NCI-H1105 treated with DMSO at 0.1 percent for 48 hours (cell line): ENCODE data around the gene ZKSCAN2.

Source experiments
- DNase-seq: peaks from one replicate; lab custom pipeline; 2025; lab: John Stamatoyannopoulos, UW

Gene ZKSCAN2

DNA sequence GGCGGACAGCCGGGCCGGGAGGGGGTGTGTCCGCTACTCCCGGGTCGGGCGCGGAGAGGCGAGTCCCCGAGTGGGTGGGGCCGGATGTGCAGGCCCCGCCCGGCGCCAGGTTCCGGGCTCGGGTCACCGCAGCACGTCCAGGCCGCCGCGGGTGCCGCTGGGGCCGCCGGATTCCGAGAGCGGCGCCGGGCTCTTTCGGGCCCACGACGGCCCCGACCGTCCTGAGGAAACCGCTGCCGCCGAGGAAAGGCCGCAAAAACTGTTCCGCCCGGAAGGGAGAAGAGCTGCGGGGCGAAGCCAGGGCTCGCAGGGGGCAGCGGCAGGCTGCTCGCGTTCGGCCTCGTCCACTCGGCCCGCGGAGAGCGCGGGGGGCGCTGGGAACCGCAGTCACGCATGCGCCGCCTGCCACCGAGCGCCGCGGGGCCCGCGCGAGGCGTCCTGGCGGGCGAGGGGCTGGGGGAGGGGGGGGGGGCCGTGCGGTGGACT, at the start of gene ZKSCAN2:
Gene ZKSCAN2 (minus strand): TSS at position 376 of the 486 bp plus-strand sequence. CDS start 718 bp downstream, outside the sequence.
- DNase-seq = peak; percentile 69

GRCh38 chr16:25299792-25300590, 42.3 kb upstream of the ZKSCAN2 start:
- DNase-seq = no peak

GRCh38 chr16:25298165-25298872, 40.7 kb upstream of the ZKSCAN2 start:
- no peak for DNase-seq

DNA sequence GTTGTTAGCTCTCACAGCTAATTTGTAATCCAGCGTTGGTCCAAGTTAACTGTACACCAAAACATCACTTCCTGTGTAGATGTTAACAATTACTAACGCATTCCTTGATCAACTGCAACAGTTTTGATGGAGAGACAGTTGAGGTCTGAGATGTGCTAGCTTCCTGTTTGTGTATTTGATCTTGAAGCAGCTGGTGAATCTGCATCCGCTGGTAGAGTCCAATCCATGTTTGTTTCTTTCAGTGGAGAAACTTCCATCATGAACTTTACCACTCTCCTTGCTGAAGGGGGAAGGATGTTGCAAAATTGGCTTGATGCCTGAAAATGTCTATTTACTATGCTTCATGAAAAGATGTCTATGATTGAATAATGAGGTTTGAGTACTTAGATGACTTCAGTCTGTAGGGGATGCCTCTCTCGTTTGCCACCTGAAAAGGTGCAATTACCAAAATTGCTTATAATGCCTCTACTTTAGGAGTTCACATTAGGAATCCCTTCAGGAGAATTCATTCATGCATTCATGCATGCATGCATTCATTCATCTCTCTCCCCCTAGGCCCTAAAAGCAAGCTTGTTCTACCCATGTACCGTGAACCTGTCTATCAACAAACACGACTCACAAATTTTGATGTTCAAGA, 39.6 kb upstream of the ZKSCAN2 start:
- DNase-seq = peak; percentile 26

DNA sequence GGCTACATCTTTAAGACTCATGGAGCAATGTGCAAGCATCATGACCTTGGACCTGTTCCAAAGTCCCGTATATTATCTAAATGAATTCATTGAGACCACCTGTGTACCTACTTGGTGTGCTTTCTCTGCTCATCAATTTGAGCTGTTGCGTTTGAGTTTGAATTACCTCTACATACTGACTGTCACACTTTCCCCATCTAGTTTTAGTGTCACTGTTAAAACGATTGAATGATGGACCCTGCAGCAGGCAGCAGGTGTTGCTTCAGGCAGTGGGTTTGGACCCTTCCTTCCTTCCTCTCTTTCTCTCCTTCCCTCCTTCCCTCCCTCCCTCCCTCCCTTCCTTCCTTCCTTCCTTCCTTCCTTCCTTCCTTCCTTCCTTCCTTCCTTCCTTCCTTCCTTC, 33.9 kb upstream of the ZKSCAN2 start:
- no peak for DNase-seq

- DNase-seq = no peak
Observed at GRCh38 chr16:25289466-25289865, 31.8 kb upstream of the ZKSCAN2 start.

GRCh38 chr16:25279491-25279890, 21.8 kb upstream of the ZKSCAN2 start:
- peak; percentile 3 for DNase-seq

DNA sequence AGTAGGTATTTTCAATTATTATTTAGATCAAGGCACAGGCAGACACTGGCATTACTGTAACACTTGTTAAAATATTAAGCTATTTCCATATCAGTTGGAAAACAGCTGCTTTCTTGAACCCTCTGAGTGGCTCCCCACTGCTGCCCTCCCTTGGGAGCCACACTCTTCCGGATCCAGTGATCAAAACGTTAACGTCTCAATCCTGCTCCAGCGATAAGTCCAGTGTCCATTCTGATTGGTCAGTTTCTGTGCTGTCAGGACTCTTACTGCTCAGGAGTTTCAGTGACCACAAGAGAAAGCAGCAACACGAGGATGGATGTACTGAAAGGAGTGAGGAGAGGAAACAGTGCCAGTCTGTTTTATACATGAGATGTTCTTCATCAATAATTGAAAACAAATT, 13.8 kb upstream of the ZKSCAN2 start:
- DNase-seq = no peak

- DNase-seq = peak; percentile 23
Observed at GRCh38 chr16:25270577-25270976, 12.9 kb upstream of the ZKSCAN2 start.

DNA sequence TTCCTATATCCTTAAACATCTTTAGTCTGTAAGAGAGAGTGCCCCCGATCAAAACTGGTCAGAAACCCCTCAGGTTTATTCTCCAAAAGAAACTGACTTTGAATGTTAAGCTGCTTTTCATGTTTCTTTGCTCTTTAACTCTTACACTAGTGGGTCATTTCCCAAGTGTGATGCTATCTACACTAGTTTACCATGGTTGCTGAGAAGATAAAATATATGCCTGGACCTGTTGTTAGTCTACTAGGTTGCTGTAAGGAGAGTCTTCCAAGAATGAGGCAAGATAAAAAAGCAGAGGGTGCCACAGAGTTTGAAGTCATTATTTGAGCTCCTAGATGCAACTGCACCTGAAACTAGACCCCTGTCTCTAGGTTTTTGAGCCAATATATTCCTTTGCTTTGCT, 12.2 kb upstream of the ZKSCAN2 start:
- DNase-seq = no peak

GRCh38 chr16:25265968-25266367, 8.3 kb upstream of the ZKSCAN2 start:
- DNase-seq = no peak

- DNase-seq = no peak
Observed at GRCh38 chr16:25264597-25264996, 7.0 kb upstream of the ZKSCAN2 start.

DNA sequence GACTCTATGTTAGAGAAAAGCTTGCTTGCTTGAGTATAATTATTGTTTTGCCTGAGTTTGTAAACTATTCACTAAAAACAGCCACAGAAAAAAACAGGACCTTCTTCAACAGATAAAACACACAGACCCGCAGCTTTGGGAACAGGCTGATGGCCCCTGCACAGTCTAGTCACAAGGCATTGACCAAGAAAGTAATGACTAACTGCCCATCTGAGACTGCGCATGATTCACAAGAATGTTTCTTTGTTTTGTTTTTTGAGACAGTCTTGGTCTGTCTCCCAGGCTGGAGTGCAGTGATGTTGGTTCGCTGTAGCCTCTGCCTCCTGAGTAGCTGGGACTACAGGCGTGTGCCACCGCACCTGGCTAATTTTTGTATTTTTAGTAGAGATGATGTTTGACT, 2.8 kb upstream of the ZKSCAN2 start:
- DNase-seq = no peak

DNA sequence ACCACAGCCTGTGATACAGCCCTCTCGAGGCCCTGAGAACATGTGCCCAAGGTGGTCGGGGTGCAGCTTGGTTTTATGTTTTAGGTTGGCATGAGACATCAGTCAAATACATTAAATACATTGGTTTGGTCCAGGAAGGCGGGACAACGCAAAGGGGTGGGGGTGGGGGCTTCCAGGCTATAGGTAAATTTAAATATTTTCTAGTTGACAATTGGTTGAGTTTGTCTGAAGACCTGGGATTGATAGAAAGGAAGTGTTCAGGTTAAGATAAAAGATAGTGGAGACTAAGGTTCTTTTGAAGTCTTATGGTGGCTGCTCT, 1.2 kb upstream of the ZKSCAN2 start:
- DNase-seq = no peak

GRCh38 chr16:25257956-25258860, 563 bp upstream of the ZKSCAN2 start:
- DNase-seq = peak; percentile 80

GRCh38 chr16:25256695-25257469, 763 bp downstream of the ZKSCAN2 start:
- peak; percentile 38 for DNase-seq

DNA sequence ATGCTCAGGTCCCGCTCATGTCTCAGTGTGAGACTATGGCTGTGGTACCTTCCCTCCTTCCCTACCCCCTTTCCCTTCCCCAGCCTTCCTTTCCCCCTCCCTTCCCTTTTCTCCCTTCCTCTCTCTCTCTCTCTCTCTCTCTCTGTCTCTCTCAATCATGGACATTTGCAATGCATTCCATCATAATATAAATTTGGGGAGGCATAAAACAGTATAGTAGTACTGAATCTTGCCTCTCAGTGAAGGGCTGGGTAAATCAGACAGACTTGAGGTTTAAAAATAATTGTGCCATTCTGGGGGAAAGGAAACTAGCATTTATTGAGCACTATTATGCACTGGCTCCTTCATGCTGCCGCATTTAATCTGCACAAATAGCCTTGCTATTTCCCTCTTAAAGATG, 4.3 kb downstream of the ZKSCAN2 start:
- DNase-seq = no peak

- DNase-seq = no peak
Observed at GRCh38 chr16:25250467-25250866, 7.2 kb downstream of the ZKSCAN2 start.

GRCh38 chr16:25235991-25236390, 21.7 kb downstream of the ZKSCAN2 start:
- no peak for DNase-seq

DNA sequence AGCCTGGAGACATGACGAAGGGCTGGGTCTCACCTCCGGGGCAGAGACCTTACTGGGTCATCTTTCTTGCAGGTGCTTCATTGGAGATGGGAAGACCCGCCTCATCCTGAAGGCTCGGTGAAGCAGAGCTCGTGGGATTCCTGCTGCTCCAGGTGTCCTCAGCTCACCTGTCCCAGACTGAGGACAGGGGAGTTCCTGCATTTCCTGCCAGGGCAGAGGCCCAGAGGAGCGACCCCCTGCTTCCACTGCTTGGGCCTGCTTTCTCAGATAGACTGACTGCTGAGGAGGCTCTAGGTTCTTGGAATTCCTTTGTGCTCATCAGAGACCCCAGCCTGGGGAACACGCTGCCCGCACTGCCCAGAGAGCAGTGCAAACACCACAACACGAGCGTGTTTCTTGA, 29.3 kb downstream of the ZKSCAN2 start:
- DNase-seq = no peak

DNA sequence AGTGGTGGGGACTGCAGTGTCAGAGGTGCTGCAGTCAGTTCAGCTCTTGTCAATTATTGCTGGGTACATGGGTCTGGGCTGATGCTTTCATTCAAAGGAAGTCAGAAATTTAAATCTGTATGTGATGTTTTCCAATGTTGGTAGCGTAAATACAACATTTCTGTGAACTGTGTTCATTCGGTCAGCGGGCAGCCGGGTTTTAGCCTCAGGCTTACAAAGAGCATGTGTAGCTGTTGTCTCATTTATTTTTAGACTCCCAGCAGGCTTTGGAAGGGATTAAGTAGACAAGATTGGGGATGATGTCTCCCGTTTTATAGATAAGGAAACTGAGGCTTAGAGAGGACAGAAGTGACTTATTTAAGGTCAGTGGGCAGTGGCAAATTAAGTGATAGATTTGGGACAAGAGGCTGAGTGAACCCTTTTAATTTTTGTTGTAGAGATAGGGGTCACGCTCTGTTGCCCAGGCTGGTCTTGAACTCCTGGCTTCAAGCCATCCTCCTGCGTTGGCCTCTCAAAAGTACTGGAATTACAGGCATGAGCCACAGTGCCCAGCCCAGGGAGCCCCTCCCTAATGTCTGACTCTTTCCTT, 32.8 kb downstream of the ZKSCAN2 start:
- DNase-seq = no peak
